PC-9 (cell line): ENCODE measurements around the gene RPS10. TPM values are rescaled to one million over a fixed set of nuclear protein-coding genes. Genes with fewer than 3 reads are reported as not detected.

Experiments
- BruUV-seq: library from RNA; stranded (reverse); fragments of 400-500 nt; replicated peaks from 2 replicates; lab custom pipeline; 2021; lab: Mats Ljungman, UMichigan
- CTCF ChIA-PET: fragments of 300-600 bp; sonication (Branson Sonifier 250); formaldehyde crosslinking; loops from one replicate; lab custom pipeline; 2022; ENCODE audit warnings: antibody characterized with exemption; lab: Charles Lee
- POLR2A ChIA-PET: fragments of 300-600 bp; sonication (Branson Sonifier 250); formaldehyde crosslinking; loops from one replicate; lab custom pipeline; 2022; ENCODE audit warnings: antibody characterized with exemption; ENCODE audit not compliant: unreplicated experiment; lab: Charles Lee
- DNase-seq, 2 experiments: peaks; one replicate each; pipeline versions ENCODE4 v3.0.0 to v3.0.0-alpha.2; 2015 to 2022; ENCODE audit warnings: mixed read lengths in 1 of 2
- H2AFZ ChIP-seq: fragments of 200-600 bp; sonication (generic); 2 replicates; pipeline ENCODE4 v1.8.1; 2017; ENCODE audit warnings: antibody characterized with exemption
- H3F3A ChIP-seq: fragments of 200-600 bp; sonication (generic); 2 replicates; pipeline ENCODE4 v1.8.1; 2017; ENCODE audit warnings: antibody characterized with exemption, mild to moderate bottlenecking, low read depth; ENCODE audit not compliant: insufficient read depth
- H3K27ac ChIP-seq: fragments of 200-600 bp; sonication (generic); 2 replicates; pipeline ENCODE4 v1.6.1; 2016; ENCODE audit warnings: mixed run types
- H3K27me3 ChIP-seq: fragments of 200-600 bp; sonication (generic); 2 replicates; pipeline ENCODE4 v1.6.1; 2016; ENCODE audit warnings: low read depth, mixed run types; ENCODE audit not compliant: insufficient read depth
- H3K36me3 ChIP-seq: fragments of 200-600 bp; sonication (generic); 2 replicates; pipeline ENCODE4 v1.6.1; 2016; ENCODE audit warnings: low read depth, mixed run types
- H3K4me1 ChIP-seq: fragments of 200-600 bp; sonication (generic); replicated peaks from 2 replicates; pipeline ENCODE4 v1.6.1; 2016; ENCODE audit warnings: mixed run types; ENCODE audit not compliant: insufficient read depth
- H3K4me2 ChIP-seq: fragments of 200-600 bp; sonication (generic); 2 replicates; pipeline ENCODE4 v1.6.1; 2017; ENCODE audit warnings: mixed run types
- H3K4me3 ChIP-seq: fragments of 200-600 bp; sonication (generic); 2 replicates; pipeline ENCODE4 v1.6.1; 2016; ENCODE audit warnings: mixed run types
- H3K79me2 ChIP-seq: fragments of 200-600 bp; sonication (generic); 2 replicates; pipeline ENCODE4 v1.6.1; 2017; ENCODE audit warnings: low read depth, mixed run types
- H3K9me2 ChIP-seq: fragments of 200-600 bp; sonication (generic); 2 replicates; pipeline ENCODE4 v1.8.1; 2017; ENCODE audit warnings: mild to moderate bottlenecking; ENCODE audit not compliant: insufficient read depth
- H3K9me3 ChIP-seq: fragments of 200-600 bp; sonication (generic); 2 replicates; pipeline ENCODE4 v1.8.1; 2016; ENCODE audit warnings: low read depth; ENCODE audit not compliant: insufficient read depth
- H4K20me1 ChIP-seq: fragments of 200-600 bp; sonication (generic); 2 replicates; pipeline ENCODE4 v1.8.1; 2017; ENCODE audit not compliant: insufficient read depth
- CTCF ChIP-seq: fragments of 200-600 bp; sonication (generic); conservative IDR thresholded peaks from 2 replicates; pipeline ENCODE4 v1.6.1; 2017; ENCODE audit warnings: mixed run types, antibody characterized with exemption, mild to moderate bottlenecking, moderate library complexity
- EZH2 ChIP-seq: fragments of 200-600 bp; sonication (generic); IDR thresholded peaks from 2 replicates; pipeline ENCODE4 v1.8.0; 2017; ENCODE audit warnings: antibody characterized with exemption, low read depth
- intact Hi-C: fragments of 100-400 bp; cut with micrococcal nuclease; formaldehyde crosslinking; loops from one replicate; pipeline ENCODE4 v1.10.0; 2022; ENCODE audit not compliant: unreplicated experiment
- total RNA-seq: library from RNA; stranded (reverse); gene quantifications from 2 replicates; pipeline ENCODE4 v1.2.3, GENCODE V29; 2021

The RPS10 gene
- total RNA-seq, 1 experiment from 2014 or later = 1,786 TPM

- H3K79me2 ChIP-seq = no peaks in the 10 kb centered on the region
- no peak for DNase-seq
- no peaks in the 10 kb centered on the region for H3K9me3 ChIP-seq
- BruUV-seq = no TSS peak
- no peak overlapping the region for H2AFZ ChIP-seq
- ChIA-PET CTCF (no interaction called here), POLR2A (no interaction called here)
- TF ChIP-seq CTCF (no peak), EZH2 (no peak)
- H3K27me3 ChIP-seq = no peaks in the 10 kb centered on the region
- H3K36me3 ChIP-seq = no peaks in the 10 kb centered on the region
- no peaks in the 10 kb centered on the region; the same call in 1 of the 2 replicates for H3F3A ChIP-seq
- no peaks in the 10 kb centered on the region for H3K4me1 ChIP-seq
- no peaks in the 10 kb centered on the region for H4K20me1 ChIP-seq
- no peaks in the 10 kb centered on the region for H3K9me2 ChIP-seq
- H3K27ac ChIP-seq = no peak overlapping the region
- no peak overlapping the region for H3K4me2 ChIP-seq
- intact Hi-C loops = no loop called here
- H3K4me3 ChIP-seq = no peak overlapping the region
Observed at GRCh38 chr6:34451192-34451591, 25.3 kb upstream of the RPS10 start.

DNA sequence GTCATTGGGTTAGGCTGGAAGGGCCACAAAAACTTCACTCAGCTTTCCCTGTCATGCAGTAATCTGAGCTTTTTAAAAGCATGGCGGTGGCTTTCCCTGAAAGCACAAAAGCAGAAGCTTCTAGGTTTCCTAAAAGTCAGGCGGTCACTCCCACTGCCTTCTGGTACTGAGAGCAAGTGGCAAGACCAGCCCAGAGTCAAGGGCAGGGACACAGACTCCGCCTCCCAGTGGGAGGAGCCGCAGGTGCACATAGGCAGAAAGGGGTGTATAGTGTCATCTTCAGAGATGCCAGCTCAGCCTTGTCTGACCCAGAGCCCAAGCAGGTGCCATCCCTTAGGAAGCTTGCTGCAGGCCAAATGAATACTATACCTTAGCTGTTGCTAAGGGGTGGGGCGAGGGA lies 22.0 kb upstream of the RPS10 start:
- no peak overlapping the region for H3K27ac ChIP-seq
- H3K4me1 ChIP-seq = peaks cover 9% of the 10 kb centered on the region
- H4K20me1 ChIP-seq = no peaks in the 10 kb centered on the region
- H3K36me3 ChIP-seq = no peaks in the 10 kb centered on the region
- CTCF ChIA-PET = no interaction called here
- H3F3A ChIP-seq = peaks cover 4% of the 10 kb centered on the region; the same call in 1 of the 2 replicates
- no peaks in the 10 kb centered on the region for H3K27me3 ChIP-seq
- no peak overlapping the region for H3K4me2 ChIP-seq
- intact Hi-C loops = no loop called here
- H3K4me3 ChIP-seq = no peak overlapping the region
- no peak for DNase-seq
- H3K9me2 ChIP-seq = no peaks in the 10 kb centered on the region
- no TSS peak for BruUV-seq
- TF ChIP-seq EZH2 (no peak), CTCF (no peak)
- no peaks in the 10 kb centered on the region for H3K9me3 ChIP-seq
- no peak overlapping the region for H2AFZ ChIP-seq
- H3K79me2 ChIP-seq = no peaks in the 10 kb centered on the region
- POLR2A ChIA-PET = no interaction called here

DNA sequence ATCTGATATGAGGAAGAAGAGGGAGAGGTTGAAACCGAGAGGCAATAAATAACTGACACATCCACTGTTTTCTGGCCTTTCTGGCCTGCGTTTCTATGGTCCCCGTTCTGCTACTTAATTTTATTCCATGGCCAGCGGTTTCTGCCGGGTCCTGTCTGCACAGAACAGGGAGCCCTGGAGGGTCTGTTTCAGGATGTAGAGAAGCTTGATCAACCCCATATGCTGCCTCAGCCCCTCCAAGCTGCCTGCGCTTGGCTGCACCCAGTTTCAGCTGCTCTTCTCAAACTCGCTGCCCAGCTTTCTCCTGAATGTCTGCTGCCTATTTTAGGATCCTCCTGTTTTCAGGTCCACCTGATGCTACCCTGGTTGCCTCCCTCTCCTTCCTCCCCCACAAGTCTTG lies 21.5 kb upstream of the RPS10 start:
- H3F3A ChIP-seq = peaks cover 4% of the 10 kb centered on the region; the same call in 1 of the 2 replicates
- no peaks in the 10 kb centered on the region for H3K79me2 ChIP-seq
- CTCF ChIA-PET = no interaction called here
- no peaks in the 10 kb centered on the region for H4K20me1 ChIP-seq
- TF ChIP-seq EZH2 (no peak), CTCF (no peak)
- POLR2A ChIA-PET = no interaction called here
- peaks cover 9% of the 10 kb centered on the region for H3K4me1 ChIP-seq
- no peak overlapping the region for H2AFZ ChIP-seq
- no peak overlapping the region for H3K4me2 ChIP-seq
- BruUV-seq = no TSS peak
- no peaks in the 10 kb centered on the region for H3K36me3 ChIP-seq
- H3K27me3 ChIP-seq = no peaks in the 10 kb centered on the region
- no peak overlapping the region for H3K4me3 ChIP-seq
- H3K9me3 ChIP-seq = no peaks in the 10 kb centered on the region
- DNase-seq = no peak
- no peaks in the 10 kb centered on the region for H3K9me2 ChIP-seq
- intact Hi-C loops = no loop called here
- H3K27ac ChIP-seq = no peak overlapping the region
